C4-2B (cell line): ENCODE results near the gene CCDC158.

Experiments
- ZFX ChIP-seq: fragments of 450-650 bp; IDR thresholded peaks from 2 replicates; pipeline ENCODE4 v1.6.1; 2017
- TF ChIP-seq, protein P1 (sequence below): fragments of 450-650 bp; conservative IDR thresholded peaks from 2 replicates; pipeline ENCODE4 v1.5.1; 2017; ENCODE audit warnings: mild to moderate bottlenecking

GRCh38 chr4:76458825-76459224 lies 37.9 kb upstream of the CCDC158 start:
- TF ChIP-seq, protein P1, sequence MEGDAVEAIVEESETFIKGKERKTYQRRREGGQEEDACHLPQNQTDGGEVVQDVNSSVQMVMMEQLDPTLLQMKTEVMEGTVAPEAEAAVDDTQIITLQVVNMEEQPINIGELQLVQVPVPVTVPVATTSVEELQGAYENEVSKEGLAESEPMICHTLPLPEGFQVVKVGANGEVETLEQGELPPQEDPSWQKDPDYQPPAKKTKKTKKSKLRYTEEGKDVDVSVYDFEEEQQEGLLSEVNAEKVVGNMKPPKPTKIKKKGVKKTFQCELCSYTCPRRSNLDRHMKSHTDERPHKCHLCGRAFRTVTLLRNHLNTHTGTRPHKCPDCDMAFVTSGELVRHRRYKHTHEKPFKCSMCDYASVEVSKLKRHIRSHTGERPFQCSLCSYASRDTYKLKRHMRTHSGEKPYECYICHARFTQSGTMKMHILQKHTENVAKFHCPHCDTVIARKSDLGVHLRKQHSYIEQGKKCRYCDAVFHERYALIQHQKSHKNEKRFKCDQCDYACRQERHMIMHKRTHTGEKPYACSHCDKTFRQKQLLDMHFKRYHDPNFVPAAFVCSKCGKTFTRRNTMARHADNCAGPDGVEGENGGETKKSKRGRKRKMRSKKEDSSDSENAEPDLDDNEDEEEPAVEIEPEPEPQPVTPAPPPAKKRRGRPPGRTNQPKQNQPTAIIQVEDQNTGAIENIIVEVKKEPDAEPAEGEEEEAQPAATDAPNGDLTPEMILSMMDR: no peak
- TF ChIP-seq ZFX: no peak
